ENCODE data around the gene GPR119. TPM values are rescaled to one million over a fixed set of nuclear protein-coding genes. Genes with fewer than 3 reads are reported as not detected.
A peak's percentile ranks its signal among the peaks of the same experiment; 100 is the strongest.
"Not testable (repeated sequence)": the region's sequence is repeated elsewhere in the genome, so short reads cannot be mapped to it uniquely, and the experiment has no call there.

The GPR119 gene
- polyA plus RNA-seq, 1 donor = 0.61 TPM

DNA sequence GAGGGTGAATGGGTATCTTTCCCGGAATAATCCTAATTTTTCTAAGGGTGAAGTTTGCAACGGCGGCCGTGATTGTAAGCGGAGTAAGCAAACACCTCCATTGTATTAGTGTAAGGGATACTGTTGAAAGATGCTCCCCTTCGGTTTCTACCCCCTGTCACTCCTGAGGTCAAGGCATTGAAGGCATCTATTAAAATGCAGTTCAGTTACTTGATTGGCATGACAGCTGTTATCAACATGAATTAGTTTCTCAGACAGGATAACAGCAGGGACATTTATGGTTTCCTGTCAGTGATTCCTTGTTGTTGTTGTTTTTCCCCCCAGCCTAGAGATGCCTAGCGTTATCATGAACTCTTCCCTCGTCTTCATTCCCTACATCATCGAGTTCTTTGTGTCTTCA lies 45.2 kb downstream of the GPR119 start:
- WGBS (ENCODE audit: insufficient coverage, low lambda C conversion rate) = no CpG with 5 or more reads among the region's 9 CpGs
- peak in 1 of 2 donors; percentile 5 for DNase-seq

DNA sequence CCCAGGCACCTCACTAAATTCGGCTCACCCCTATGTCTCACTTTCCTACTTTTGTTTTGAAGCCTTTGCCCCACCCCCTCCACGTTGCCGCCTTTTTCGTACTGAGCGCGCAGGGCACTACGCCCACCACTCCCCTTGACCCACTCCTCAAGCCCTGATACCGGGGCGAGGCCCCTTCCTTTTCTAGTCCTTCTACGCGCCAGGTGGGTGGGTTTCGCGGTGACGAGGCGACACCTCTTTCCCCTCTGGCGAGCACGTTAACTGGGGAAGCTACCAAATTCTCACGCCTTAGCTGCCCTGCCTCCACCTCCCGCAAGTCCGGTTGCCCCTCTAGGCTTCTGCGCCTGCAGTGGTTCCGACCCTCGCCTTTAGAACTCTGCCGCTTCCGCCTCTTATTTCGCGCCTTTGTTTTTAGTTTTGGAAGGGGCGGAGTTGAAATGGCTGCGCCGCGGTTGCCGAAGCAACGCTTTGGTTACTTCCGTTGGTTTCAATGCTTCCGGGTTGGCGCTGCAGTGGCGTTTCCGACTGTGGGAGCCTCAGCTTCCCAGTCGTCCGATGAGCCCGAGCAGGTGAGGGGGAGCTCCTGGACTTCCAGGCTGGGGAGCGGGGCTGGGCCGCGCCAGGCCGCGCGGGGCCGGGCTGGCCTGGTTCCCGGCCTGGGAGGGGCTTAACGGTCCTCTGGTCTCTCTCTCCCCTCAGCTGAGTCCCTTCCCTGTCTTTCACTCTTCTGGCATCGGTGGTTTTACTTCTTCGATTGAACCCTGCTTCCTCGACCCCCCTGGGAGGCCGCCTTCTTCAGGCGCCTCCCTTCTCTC lies 45.9 kb downstream of the GPR119 start, which contains the start of gene SLC25A14:
SLC25A14 (plus strand) TSS at position 512 of the 815 bp plus-strand sequence. CDS start 360 bp downstream, outside the sequence.
- H3K27me3 ChIP-seq (ENCODE audit: control insufficient read depth, insufficient read depth, low read length) = no peaks in the 10 kb centered on the region

More for the DNA sequence above, 45.2 kb downstream of the GPR119 start:
- no peaks in the 10 kb centered on the region for H3K27me3 ChIP-seq (ENCODE audit: control insufficient read depth, insufficient read depth, low read length)
- no peaks in the 10 kb centered on the region for H3K9me3 ChIP-seq (ENCODE audit: control insufficient read depth, low read depth, low read length)
- H3K36me3 ChIP-seq (ENCODE audit: control insufficient read depth, insufficient read depth, low read length) = no peaks in the 10 kb centered on the region
- no peaks in the 10 kb centered on the region for H3K4me1 ChIP-seq (ENCODE audit: control insufficient read depth, insufficient read depth, low read length)
- peak overlapping the region; percentile 61 for H3K4me3 ChIP-seq (ENCODE audit: low read length)
- peak overlapping the region; percentile 45 for H3K27ac ChIP-seq (ENCODE audit: low read length)

DNA sequence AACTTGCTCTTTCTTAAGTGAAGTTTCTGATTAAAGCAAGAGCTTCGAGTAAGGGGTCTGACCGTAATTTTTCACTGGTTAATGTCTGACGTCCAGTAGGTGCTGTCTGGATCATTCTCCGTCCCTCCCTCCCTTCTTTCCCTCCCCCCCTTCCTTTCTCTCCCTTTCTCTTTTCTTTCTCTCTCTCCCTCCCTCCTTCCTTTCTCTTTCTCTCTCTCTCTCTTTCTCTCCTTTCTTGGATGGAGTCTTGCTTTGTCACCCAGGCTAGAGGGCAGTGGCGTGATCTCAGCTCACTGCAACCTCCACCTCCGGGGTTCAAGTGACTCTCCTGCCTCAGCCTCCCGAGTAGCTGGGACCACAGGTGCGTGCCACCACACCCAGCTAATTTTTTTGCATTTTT lies 46.6 kb downstream of the GPR119 start:
- DNase-seq; H3K27me3 ChIP-seq (ENCODE audit: control insufficient read depth, insufficient read depth, low read length); H3K36me3 ChIP-seq (ENCODE audit: control insufficient read depth, insufficient read depth, low read length); H3K4me1 ChIP-seq (ENCODE audit: control insufficient read depth, insufficient read depth, low read length); H3K27ac ChIP-seq (ENCODE audit: low read length); H3K4me3 ChIP-seq (ENCODE audit: low read length); H3K9me3 ChIP-seq (ENCODE audit: control insufficient read depth, low read depth, low read length): not testable (repeated sequence)
- WGBS (ENCODE audit: insufficient coverage, low lambda C conversion rate) = 68% methylated on average over 2 of the region's 8 CpGs

More for the DNA sequence above, 45.9 kb downstream of the GPR119 start, which contains the start of gene SLC25A14:
- Histone ChIP-seq H3K4me1 (ENCODE audit: control insufficient read depth, insufficient read depth, low read length) (no peaks in the 10 kb centered on the region), H3K9me3 (ENCODE audit: control insufficient read depth, low read depth, low read length) (no peaks in the 10 kb centered on the region), H3K27ac (ENCODE audit: low read length) (peak within 1 kb of the TSS; percentile 45), H3K4me3 (ENCODE audit: low read length) (peak within 1 kb of the TSS; percentile 61), H3K36me3 (ENCODE audit: control insufficient read depth, insufficient read depth, low read length) (no peaks in the 10 kb centered on the region)
- DNase-seq = peak; percentile 68 to 77
- WGBS (ENCODE audit: insufficient coverage, low lambda C conversion rate) = no CpG with 5 or more reads among the region's 55 CpGs

DNA sequence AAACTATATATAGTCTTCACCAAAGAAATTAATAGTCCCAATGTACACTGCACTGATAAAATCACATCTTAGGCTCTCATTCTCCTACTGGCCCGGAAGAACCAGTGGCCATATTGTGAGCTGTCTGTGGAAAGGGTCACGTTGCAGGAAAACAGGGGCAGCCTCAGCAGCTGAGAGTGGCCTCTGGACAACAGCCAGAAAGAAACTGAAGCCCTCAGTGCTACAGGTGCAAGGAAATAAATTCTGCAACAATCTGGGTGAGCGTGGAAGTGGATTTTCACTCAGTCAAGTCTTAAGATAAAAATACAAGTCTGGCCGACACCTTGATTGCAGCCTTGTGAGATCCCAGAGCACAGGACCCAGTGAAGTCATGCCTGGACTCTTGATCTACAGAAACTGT lies 48.9 kb downstream of the GPR119 start:
- no peaks in the 10 kb centered on the region for H3K27me3 ChIP-seq (ENCODE audit: control insufficient read depth, insufficient read depth, low read length)
- H3K4me1 ChIP-seq (ENCODE audit: control insufficient read depth, insufficient read depth, low read length) = no peaks in the 10 kb centered on the region
- no peak overlapping the region for H3K27ac ChIP-seq (ENCODE audit: low read length)
- no peak overlapping the region for H3K4me3 ChIP-seq (ENCODE audit: low read length)
- WGBS (ENCODE audit: insufficient coverage, low lambda C conversion rate) = no CpG with 5 or more reads among the region's 4 CpGs
- no peak for DNase-seq
- H3K9me3 ChIP-seq (ENCODE audit: control insufficient read depth, low read depth, low read length) = no peaks in the 10 kb centered on the region
- no peaks in the 10 kb centered on the region for H3K36me3 ChIP-seq (ENCODE audit: control insufficient read depth, insufficient read depth, low read length)

Other genes starting within 250 kb of the GPR119 start
- 50.3 TPM for gene AIFM1, start 219.8 kb downstream of the GPR119 start, polyA plus RNA-seq
- gene RAB33A, start 213.7 kb downstream of the GPR119 start, polyA plus RNA-seq = 1.7 TPM
- 4.7 TPM for gene ZNF280C, start 116.8 kb downstream of the GPR119 start, polyA plus RNA-seq
- gene SLC25A14, start 45.8 kb downstream of the GPR119 start, polyA plus RNA-seq = 22.2 TPM
- gene RBMX2, start 16.3 kb upstream of the GPR119 start, polyA plus RNA-seq = 25.4 TPM

All from large intestine (tissue), 3 donors.